Measurements from ENCODE around the gene SOX18. TPM values are rescaled to one million over a fixed set of nuclear protein-coding genes. Genes with fewer than 3 reads are reported as not detected.

SOX18 gene
- polyA plus RNA-seq, 3 donors: not detected

- TF ChIP-seq CTCF (IDR thresholded peaks at IDR 0.05): no peak
- Histone ChIP-seq H4K20me1 (ENCODE audit: insufficient read depth, low read length) (peaks cover 88% of the 10 kb centered on the region), H3K79me2 (ENCODE audit: insufficient read depth, low read length) (peaks cover 77% of the 10 kb centered on the region), H3K4me3 (replicated peaks in 1 of 3; ENCODE audit: low read depth in 2 of 3, low read length in 3 of 3) (peak within 1 kb of the TSS; percentile 84 to 100 (median 88)), H3K4me1 (ENCODE audit: control insufficient read depth in 1 of 2, insufficient read depth in 2 of 2, low read length in 2 of 2) (peaks cover 54 to 77% of the 10 kb centered on the region in 2 donors), H3K9me3 (replicated peaks in 1 of 2; ENCODE audit: control insufficient read depth in 1 of 2, insufficient read depth in 1 of 2, low read length in 2 of 2) (no peaks in the 10 kb centered on the region), H3K27me3 (ENCODE audit: control insufficient read depth in 2 of 2, insufficient read depth in 2 of 2, low read length in 2 of 2) (peaks cover under 1 to 4% of the 10 kb centered on the region in 2 donors), H3K27ac (ENCODE audit: low read depth in 1 of 2, low read length in 2 of 2) (peak within 1 kb of the TSS; percentile 81 to 87), H3K36me3 (replicated peaks in 1 of 2; ENCODE audit: control insufficient read depth in 1 of 2, insufficient read depth in 2 of 2, low read length in 2 of 2) (peaks cover 18 to 19% of the 10 kb centered on the region in 2 donors), H2AFZ (ENCODE audit: insufficient read depth, low read depth, low read length, poor library complexity, severe bottlenecking) (peak within 1 kb of the TSS; percentile 69), H3K9ac (ENCODE audit: insufficient read depth, low read length, poor library complexity, severe bottlenecking) (peak within 1 kb of the TSS; percentile 88), H3K4me2 (replicated peaks; ENCODE audit: extremely low read depth, low read length, poor library complexity, severe bottlenecking) (peak within 1 kb of the TSS; percentile 97)
- Mint-ChIP-seq H3K9me3 (peaks cover 0 to 2% (median 0%) of the 10 kb centered on the region in 7 donors), H3K4me3 (peak within 1 kb of the TSS; percentile 95 to 97), H3K27me3 (ENCODE audit: low read depth in 3 of 3) (peaks cover 7 to 10% (median 8%) of the 10 kb centered on the region in 3 donors), H3K27ac (peak within 1 kb of the TSS; percentile 89 to 95 (median 93)), H3K36me3 (peaks cover 17 to 27% of the 10 kb centered on the region in 2 donors), H3K4me1 (peaks cover 54% of the 10 kb centered on the region)
- under 1% methylated on average over 65 of the region's 73 CpGs for WGBS (ENCODE audit: insufficient coverage)
- peak; percentile 89 to 94 (median 91) for DNase-seq
- intact Hi-C loops (cut with micrococcal nuclease): loop anchor here (1.0 to 5.0 kb wide), 4 partner anchors 16 to 173 kb away; partner anchors contain the start of gene TCEA2 (in 2 of the 2)
These were observed 30.0 kb upstream of the SOX18 start, which contains the start of gene RGS19 for GRCh38 chr20:64079273-64080012. RGS19 (minus strand) TSS chr20:64079518; CDS start chr20:64076886, 2,632 bp downstream.

- peak overlapping the region; percentile 54 for H2AFZ ChIP-seq (ENCODE audit: insufficient read depth, low read depth, low read length, poor library complexity, severe bottlenecking)
- H3K79me2 ChIP-seq (ENCODE audit: insufficient read depth, low read length): peaks cover 82% of the 10 kb centered on the region
- peak overlapping the region; percentile 92 for H3K4me2 ChIP-seq (replicated peaks; ENCODE audit: extremely low read depth, low read length, poor library complexity, severe bottlenecking)
- H3K27me3 ChIP-seq (ENCODE audit: control insufficient read depth in 2 of 2, insufficient read depth in 2 of 2, low read length in 2 of 2): no peaks in the 10 kb centered on the region
- intact Hi-C loops (cut with micrococcal nuclease): loop anchor here (1.0 to 2.0 kb wide), 2 partner anchors 16 kb away; partner anchors contain the start of gene TCEA2 (in 2 of the 2)
- Mint-ChIP-seq H3K36me3 (peaks cover 19 to 30% of the 10 kb centered on the region in 2 donors), H3K27me3 (ENCODE audit: low read depth in 3 of 3) (peaks cover 4 to 6% (median 5%) of the 10 kb centered on the region in 3 donors), H3K4me1 (peaks cover 51% of the 10 kb centered on the region), H3K27ac (peak overlapping the region; percentile 89 to 94 (median 93)), H3K9me3 (no peaks in the 10 kb centered on the region), H3K4me3 (peak overlapping the region; percentile 95 to 97)
- TF ChIP-seq CTCF (IDR thresholded peaks at IDR 0.05): no peak
- H3K4me1 ChIP-seq (ENCODE audit: control insufficient read depth in 1 of 2, insufficient read depth in 2 of 2, low read length in 2 of 2): peaks cover 50 to 77% of the 10 kb centered on the region in 2 donors
- H3K4me3 ChIP-seq (replicated peaks in 1 of 3; ENCODE audit: low read depth in 2 of 3, low read length in 3 of 3): peak overlapping the region; percentile 78 to 100 (median 84)
- peak overlapping the region; percentile 81 to 86 for H3K27ac ChIP-seq (ENCODE audit: low read depth in 1 of 2, low read length in 2 of 2)
- H3K9me3 ChIP-seq (replicated peaks in 1 of 2; ENCODE audit: control insufficient read depth in 1 of 2, insufficient read depth in 1 of 2, low read length in 2 of 2): no peaks in the 10 kb centered on the region
- peak overlapping the region; percentile 88 for H3K9ac ChIP-seq (ENCODE audit: insufficient read depth, low read length, poor library complexity, severe bottlenecking)
- 0% methylated on average over 3 of the region's 4 CpGs for WGBS (ENCODE audit: insufficient coverage)
- H3K36me3 ChIP-seq (replicated peaks in 1 of 2; ENCODE audit: control insufficient read depth in 1 of 2, insufficient read depth in 2 of 2, low read length in 2 of 2): peaks cover 24% of the 10 kb centered on the region in 2 donors
- peaks cover 88% of the 10 kb centered on the region for H4K20me1 ChIP-seq (ENCODE audit: insufficient read depth, low read length)
- DNase-seq: no peak
These were observed 29.5 kb upstream of the SOX18 start for GRCh38 chr20:64078934-64079272.

Data from CD14-positive monocyte (primary cell).